HepG2 (cell line): Measurements from ENCODE around the gene SLC45A3. TPM values are rescaled to one million over a fixed set of nuclear protein-coding genes. Genes with fewer than 3 reads are reported as not detected.

ENCODE experiments used
- ATAC-seq: fragments of 200-7000 bp; cut with Tn5 transposase; 3 replicates; pipeline ENCODE4 v1.9.1; 2020; ENCODE audit warnings: mild to moderate bottlenecking, moderate library complexity
- BruUV-seq: library from RNA; stranded (reverse); fragments of 400-500 nt; replicated peaks from 2 replicates; lab custom pipeline; 2021; lab: Mats Ljungman, UMichigan
- CTCF ChIA-PET: fragments of 300-600 bp; formaldehyde crosslinking; extraction: SDS; loops from one replicate; lab custom pipeline; 2021; ENCODE audit warnings: low total read pairs, inconsistent platforms, low intra/inter-chr PET ratio; lab: Yijun Ruan, JAX
- POLR2A ChIA-PET: fragments of 350-600 bp; sonication (Branson Sonifier 250); formaldehyde crosslinking; loops from one replicate; lab custom pipeline; 2020; ENCODE audit warnings: antibody characterized with exemption, inconsistent platforms; lab: Yijun Ruan, JAX
- DNase-seq: peaks from one replicate; pipeline ENCODE4 v3.0.0-alpha.2; 2015; ENCODE audit warnings: low spot score
- FAIRE-seq: peaks from 3 replicates; lab custom pipeline; 2011; peaks lifted over from hg19 to GRCh38; lab: Jason Lieb, UNC
- H2AFZ ChIP-seq: one replicate; pipeline ENCODE4 v1.6.1; 2011; ENCODE audit warnings: low read length, inconsistent platforms
- H3K27ac ChIP-seq: fragments of 300-600 bp; 3 replicates; pipeline ENCODE4 v1.8.0; 2011; ENCODE audit warnings: mixed run types, mild to moderate bottlenecking, mixed read lengths, low read length, inconsistent platforms; ENCODE audit not compliant: insufficient read depth; ENCODE audit errors: extremely low read length
- H3K27me3 ChIP-seq, 2 experiments: fragments of 200-600 bp in 1 of 2; 2 replicates in 1 of 2; 3 replicates in 1 of 2; pipeline versions ENCODE4 v1.6.0 to v1.8.0; 2011; ENCODE audit warnings: low read length in 2 of 2, mild to moderate bottlenecking in 2 of 2, moderate library complexity in 2 of 2, inconsistent platforms in 1 of 2; ENCODE audit not compliant: insufficient read depth in 2 of 2, control insufficient read depth in 1 of 2
- H3K36me3 ChIP-seq, 2 experiments: fragments of 200-600 bp in 1 of 2; replicated peaks in 1 of 2; 2 replicates in 1 of 2; 3 replicates in 1 of 2; pipeline versions ENCODE4 v1.5.1 to v1.8.0; 2011; ENCODE audit warnings: low read length in 2 of 2, inconsistent platforms in 1 of 2; ENCODE audit not compliant: insufficient read depth in 2 of 2, control insufficient read depth in 1 of 2
- H3K4me1 ChIP-seq: 2 replicates; pipeline ENCODE4 v1.5.1; 2012; ENCODE audit warnings: low read length, inconsistent platforms; ENCODE audit not compliant: insufficient read depth
- H3K4me2 ChIP-seq: 2 replicates; pipeline ENCODE4 v1.6.0; 2011; ENCODE audit warnings: low read depth, low read length, inconsistent platforms
- H3K4me3 ChIP-seq, 3 experiments: fragments of 200-600 bp in 1 of 3; sonication (generic), shearing (Covaris generic) in 1 of 3; replicated peaks in 1 of 3; 2 replicates each; pipeline ENCODE4 v1.5.1; 2011 to 2016; ENCODE audit warnings: low read length in 3 of 3, inconsistent platforms in 2 of 3, low read depth in 2 of 3, mild to moderate bottlenecking in 2 of 3, control low read depth in 1 of 3, mixed read lengths in 1 of 3; ENCODE audit not compliant: insufficient read depth in 1 of 3
- H3K79me2 ChIP-seq: one replicate; pipeline ENCODE4 v1.6.1; 2011; ENCODE audit warnings: low read length, inconsistent platforms; ENCODE audit not compliant: insufficient read depth
- H3K9ac ChIP-seq: 2 replicates; pipeline ENCODE4 v1.6.0; 2011; ENCODE audit warnings: mild to moderate bottlenecking, low read depth, low read length, inconsistent platforms; ENCODE audit not compliant: insufficient read depth
- H3K9me3 ChIP-seq: 2 replicates; pipeline ENCODE4 v1.5.1; 2012; ENCODE audit warnings: mild to moderate bottlenecking, low read length
- H4K20me1 ChIP-seq: 2 replicates; pipeline ENCODE4 v1.6.0; 2011; ENCODE audit warnings: inconsistent platforms, mild to moderate bottlenecking, low read length, moderate library complexity; ENCODE audit not compliant: insufficient read depth
- CEBPG ChIP-seq: IDR thresholded peaks from 2 replicates; pipeline ENCODE4 v1.6.1; 2016
- CENPT ChIP-seq: sonication (generic); formaldehyde crosslinking; IDR thresholded peaks from 2 replicates; pipeline ENCODE4 v1.8.0; 2022; ENCODE audit warnings: low read depth, mild to moderate bottlenecking, moderate library complexity, missing genetic modification reagents
- DR1 ChIP-seq: sonication (generic); formaldehyde crosslinking; IDR thresholded peaks from 2 replicates; pipeline ENCODE4 v1.8.0; 2021; ENCODE audit warnings: mild to moderate bottlenecking, missing genetic modification reagents, inconsistent platforms
- HHEX ChIP-seq: IDR thresholded peaks from 2 replicates; pipeline ENCODE4 v1.6.1; 2016; ENCODE audit warnings: control low read depth
- HOMEZ ChIP-seq: IDR thresholded peaks from 2 replicates; pipeline ENCODE4 v1.6.1; 2016; ENCODE audit warnings: low read depth
- NR2F2 ChIP-seq: IDR thresholded peaks from 2 replicates; pipeline ENCODE4 v1.6.1; 2012; ENCODE audit warnings: low read depth, inconsistent platforms, borderline replicate concordance
- RFXAP ChIP-seq: sonication (generic); formaldehyde crosslinking; IDR thresholded peaks from 2 replicates; pipeline ENCODE4 v1.4.0; 2020; ENCODE audit warnings: missing genetic modification reagents, borderline replicate concordance
- SYNCRIP ChIP-seq: fragments of 200-400 bp; formaldehyde crosslinking; IDR thresholded peaks from 2 replicates; pipeline ENCODE4 v1.6.1; 2018; ENCODE audit warnings: mild to moderate bottlenecking, low read depth, low read length; ENCODE audit not compliant: insufficient read depth
- TCF7 ChIP-seq: sonication (generic); IDR thresholded peaks from 2 replicates; pipeline ENCODE4 v1.6.1; 2016; ENCODE audit warnings: antibody characterized with exemption, low read depth
- ZBTB26 ChIP-seq: IDR thresholded peaks from 2 replicates; pipeline ENCODE4 v1.6.1; 2016; ENCODE audit warnings: missing compliant biosample characterization, missing genetic modification reagents, borderline replicate concordance
- ZFP82 ChIP-seq: sonication (generic); formaldehyde crosslinking; IDR thresholded peaks from 2 replicates; pipeline ENCODE4 v1.5.1; 2020; ENCODE audit warnings: mild to moderate bottlenecking, missing genetic modification reagents, borderline replicate concordance
- ZNF414 ChIP-seq: sonication (generic); formaldehyde crosslinking; IDR thresholded peaks from 2 replicates; pipeline ENCODE4 v1.5.0; 2020; ENCODE audit warnings: missing genetic modification reagents
- ZNF747 ChIP-seq: sonication (generic); formaldehyde crosslinking; IDR thresholded peaks from 2 replicates; pipeline ENCODE4 v1.8.1; 2023; ENCODE audit warnings: missing genetic modification reagents, mild to moderate bottlenecking, borderline replicate concordance
- ZNF75D ChIP-seq: sonication (generic); formaldehyde crosslinking; IDR thresholded peaks from 2 replicates; pipeline ENCODE4 v1.8.1; 2023; ENCODE audit warnings: missing genetic modification reagents, mild to moderate bottlenecking, borderline replicate concordance
- ZNF816 ChIP-seq: sonication (generic); formaldehyde crosslinking; IDR thresholded peaks from 2 replicates; pipeline ENCODE4 v1.8.0; 2022; ENCODE audit warnings: missing genetic modification reagents, mild to moderate bottlenecking, borderline replicate concordance
- WGBS: methylation state at CpG from one replicate; pipeline ENCODE4 v1.1.6; 2017; ENCODE audit warnings: low lambda C conversion rate; 5-methylcytosine and 5-hydroxymethylcytosine counted together
- in situ Hi-C: cut with HindIII; loops from 2 replicates; pipeline ENCODE4 v1.10.0; 2017; ENCODE audit warnings: low pct_unique_long_range_greater_than_20kb; ENCODE audit not compliant: extremely low pct_ligation_motif_present
- intact Hi-C: fragments of 100-400 bp; cut with micrococcal nuclease; formaldehyde crosslinking; loops from one replicate; pipeline ENCODE4 v1.10.0; 2022; ENCODE audit not compliant: unreplicated experiment
- polyA plus RNA-seq, 8 experiments: library from polyadenylated mRNA; depleted of rRNA in 3 of 8; stranded (reverse) in 7 of 8; unstranded in 1 of 8; fragments of >200 nt; fragmentation: Illumina TruSeq in 4 of 8; extraction: Trizol in 4 of 8; gene quantifications; 2 replicates each; pipeline versions ENCODE4 v1.2.1 to v1.2.3, GENCODE V29; 2011 to 2016; ENCODE audit warnings: low read depth in 4 of 8, missing spikeins in 1 of 8, mixed read lengths in 1 of 8; ENCODE audit not compliant: insufficient read depth in 1 of 8
- total RNA-seq, 5 experiments: library from RNA; depleted of rRNA; stranded (reverse); fragments of >200 nt; fragmentation: Illumina TruSeq; extraction: Trizol; gene quantifications; 2 replicates each; pipeline ENCODE4 v1.2.3, GENCODE V29; 2016; ENCODE audit warnings: low read depth in 1 of 5

Gene SLC45A3
- total and polyA plus RNA-seq, 2 of the 13 experiments (the other 11 are each of a cell fraction or from before 2014, with no cell fraction given): 3.4 to 4.1 TPM

- TF ChIP-seq TCF7: no peak
- TF ChIP-seq CEBPG: no peak
- Histone ChIP-seq H2AFZ (no peak overlapping the region), H4K20me1 (no peaks in the 10 kb centered on the region), H3K27me3 (no peaks in the 10 kb centered on the region), H3K79me2 (no peaks in the 10 kb centered on the region), H3K27ac (no peak overlapping the region), H3K9me3 (no peaks in the 10 kb centered on the region), H3K36me3 (no peaks in the 10 kb centered on the region), H3K4me3 (no peak overlapping the region), H3K9ac (no peak overlapping the region), H3K4me1 (no peaks in the 10 kb centered on the region), H3K4me2 (no peak overlapping the region)
- ChIA-PET POLR2A (interaction anchor here (0.7 kb wide), 1 partner anchor 53 kb away, joined by 3 read pairs; no protein-coding TSS in a partner anchor), CTCF (no interaction called here)
- 86% methylated on average over 11 of the region's 11 CpGs for WGBS
- DNase-seq (no peak), FAIRE-seq (no peak), ATAC-seq (no peak)
- in situ Hi-C loops: no loop called here
- intact Hi-C loops: loop anchor here (10.0 kb wide), 1 partner anchor 262 kb away; no protein-coding TSS in a partner anchor
- BruUV-seq: no TSS peak
Measured at GRCh38 chr1:205652984-205653383, 27.3 kb downstream of the SLC45A3 start.

GRCh38 chr1:205650241-205650640 lies 30.1 kb downstream of the SLC45A3 start:
- Histone ChIP-seq H3K27ac (no peak overlapping the region), H3K36me3 (no peaks in the 10 kb centered on the region), H3K4me2 (no peak overlapping the region), H3K9me3 (no peaks in the 10 kb centered on the region), H4K20me1 (no peaks in the 10 kb centered on the region), H3K9ac (no peak overlapping the region), H3K4me3 (no peak overlapping the region), H3K79me2 (no peaks in the 10 kb centered on the region), H3K4me1 (peaks cover 13% of the 10 kb centered on the region; the same call in 1 of the 2 replicates), H3K27me3 (no peaks in the 10 kb centered on the region), H2AFZ (no peak overlapping the region)
- ChIA-PET POLR2A (no interaction called here), CTCF (no interaction called here)
- no TSS peak for BruUV-seq
- in situ Hi-C loops (no loop called here), intact Hi-C loops (loop anchor here (10.0 kb wide), 1 partner anchor 265 kb away; no protein-coding TSS in a partner anchor)
- FAIRE-seq (no peak), ATAC-seq (no peak), DNase-seq (no peak)
- 89% methylated on average over 1 of the region's 1 CpG for WGBS
- TF ChIP-seq ZNF747 (no peak), HOMEZ (CRISPR knock-in tag) (no peak), HHEX (CRISPR knock-in tag) (no peak), RFXAP (CRISPR knock-in tag) (no peak), SYNCRIP (no peak), ZNF75D (CRISPR knock-in tag) (no peak), ZNF414 (no peak), DR1 (CRISPR knock-in tag) (no peak), ZNF816 (CRISPR knock-in tag) (no peak), CENPT (CRISPR knock-in tag) (no peak), ZBTB26 (no peak), ZFP82 (CRISPR knock-in tag) (no peak), NR2F2 (no peak)
